HCT116 (cell line): Measurements from ENCODE around the gene SEC31B. TPM values are rescaled to one million over a fixed set of nuclear protein-coding genes. Genes with fewer than 3 reads are reported as not detected.

ENCODE experiments used
- ATAC-seq: fragments of 200-7000 bp; cut with Tn5 transposase; 2 replicates; pipeline ENCODE4 v1.9.1; 2020; ENCODE audit warnings: mild to moderate bottlenecking, moderate library complexity
- BruUV-seq: library from RNA; stranded (reverse); fragments of 400-500 nt; replicated peaks from 2 replicates; lab custom pipeline; 2021; lab: Mats Ljungman, UMichigan
- CTCF ChIA-PET: fragments of 300-600 bp; sonication (Branson Sonifier 250); formaldehyde crosslinking; loops from one replicate; lab custom pipeline; 2021; ENCODE audit warnings: antibody characterized with exemption; lab: Charles Lee
- POLR2A ChIA-PET: fragments of 300-600, 350-600 bp; sonication (Branson Sonifier 250); formaldehyde crosslinking; loops from one replicate; lab custom pipeline; 2021; ENCODE audit warnings: antibody characterized with exemption; lab: Charles Lee
- RAD21 ChIA-PET, 2 experiments: fragments of 300-600 bp; sonication (Branson Sonifier 250); formaldehyde crosslinking; loops; one replicate each; lab custom pipeline; 2023; ENCODE audit warnings: low total read pairs in 2 of 2; ENCODE audit not compliant: uncharacterized antibody in 2 of 2, unreplicated experiment in 2 of 2, low non-redundant PET in 1 of 2; lab: Charles Lee
- DNase-seq: peaks from one replicate; pipeline ENCODE4 v3.0.0-alpha.2; 2010; ENCODE audit warnings: low read depth, low spot score
- H2AFZ ChIP-seq: fragments of 200-600 bp; shearing (Covaris generic), sonication (generic); 2 replicates; pipeline ENCODE4 v1.6.1; 2017; ENCODE audit warnings: low read depth, mixed run types, mixed read lengths, antibody characterized with exemption, low read length; ENCODE audit not compliant: poor library complexity, severe bottlenecking
- H3K27ac ChIP-seq: 2 replicates; pipeline ENCODE4 v1.5.1; 2012; ENCODE audit warnings: low read depth, low read length
- H3K27me3 ChIP-seq: fragments of 200-600 bp; sonication (generic); 2 replicates; pipeline ENCODE4 v1.6.1; 2016; ENCODE audit warnings: mixed run types, low read length, mixed read lengths; ENCODE audit not compliant: insufficient read depth
- H3K36me3 ChIP-seq, 2 experiments: fragments of 200-500 bp in 1 of 2; fragments of 200-600 bp in 1 of 2; sonication (Bioruptor generic) in 1 of 2; sonication (generic) in 1 of 2; 2 replicates each; pipeline versions ENCODE4 v1.5.1 to v1.6.1; 2014 to 2016; ENCODE audit warnings: low read length in 2 of 2, inconsistent platforms in 1 of 2, mixed read lengths in 1 of 2, mixed run types in 1 of 2; ENCODE audit not compliant: insufficient read depth in 2 of 2, control insufficient read depth in 1 of 2
- H3K4me1 ChIP-seq, 2 experiments: fragments of 200-600 bp in 1 of 2; sonication (generic) in 1 of 2; 2 replicates each; pipeline versions ENCODE4 v1.5.1 to v1.6.1; 2012 to 2017; ENCODE audit warnings: low read length in 2 of 2, inconsistent platforms in 1 of 2, mild to moderate bottlenecking in 1 of 2, mixed read lengths in 1 of 2, mixed run types in 1 of 2, moderate library complexity in 1 of 2; ENCODE audit not compliant: insufficient read depth in 2 of 2, control insufficient read depth in 1 of 2
- H3K4me2 ChIP-seq: fragments of 200-600 bp; sonication (generic); 2 replicates; pipeline ENCODE4 v1.6.1; 2017; ENCODE audit warnings: mixed run types, low read length, mixed read lengths
- H3K4me3 ChIP-seq, 2 experiments: fragments of 200-600 bp in 1 of 2; sonication (generic) in 1 of 2; replicated peaks in 1 of 2; 2 replicates each; pipeline ENCODE4 v1.5.1; 2011 to 2016; ENCODE audit warnings: low read length in 2 of 2, control low read depth in 1 of 2, low read depth in 1 of 2, mild to moderate bottlenecking in 1 of 2, mixed read lengths in 1 of 2, mixed run types in 1 of 2
- H3K79me2 ChIP-seq: fragments of 200-600 bp; sonication (generic); 2 replicates; pipeline ENCODE4 v1.6.1; 2017; ENCODE audit warnings: mild to moderate bottlenecking, mixed run types, low read length, moderate library complexity, mixed read lengths; ENCODE audit not compliant: insufficient read depth
- H3K9ac ChIP-seq: fragments of 200-600 bp; sonication (generic); 2 replicates; pipeline ENCODE4 v1.6.1; 2016; ENCODE audit warnings: low read length, mixed read lengths
- H3K9me2 ChIP-seq: fragments of 200-600 bp; sonication (generic), shearing (Covaris generic); 2 replicates; pipeline ENCODE4 v1.6.1; 2017; ENCODE audit warnings: mixed run types, mild to moderate bottlenecking, moderate library complexity; ENCODE audit not compliant: insufficient read depth
- H3K9me3 ChIP-seq, 2 experiments: fragments of 200-500 bp in 1 of 2; fragments of 200-600 bp in 1 of 2; sonication (Bioruptor generic) in 1 of 2; sonication (generic) in 1 of 2; 2 replicates each; pipeline ENCODE4 v1.6.1; 2014 to 2017; ENCODE audit warnings: low read length in 2 of 2, mixed read lengths in 2 of 2, inconsistent platforms in 1 of 2, low read depth in 1 of 2, mild to moderate bottlenecking in 1 of 2, mixed run types in 1 of 2, moderate library complexity in 1 of 2; ENCODE audit not compliant: control insufficient read depth in 1 of 2, insufficient read depth in 1 of 2
- H4K20me1 ChIP-seq: fragments of 200-600 bp; sonication (generic), shearing (Covaris generic); 2 replicates; pipeline ENCODE4 v1.6.1; 2017; ENCODE audit warnings: mixed run types, mild to moderate bottlenecking, moderate library complexity; ENCODE audit not compliant: insufficient read depth
- ATF3 ChIP-seq: IDR thresholded peaks from 2 replicates; pipeline ENCODE4 v1.6.1; 2012
- ELF1 ChIP-seq: IDR thresholded peaks from 2 replicates; pipeline ENCODE4 v1.6.1; 2012; ENCODE audit warnings: low read depth, borderline replicate concordance
- FOSL1 ChIP-seq: IDR thresholded peaks from 2 replicates; pipeline ENCODE4 v1.6.1; 2012; ENCODE audit warnings: low read depth
- JUND ChIP-seq: IDR thresholded peaks from 2 replicates; pipeline ENCODE4 v1.6.1; 2012
- MAX ChIP-seq: IDR thresholded peaks from 2 replicates; pipeline ENCODE4 v1.6.1; 2012
- RAD21 ChIP-seq: IDR thresholded peaks from 2 replicates; pipeline ENCODE4 v1.6.1; 2012; ENCODE audit warnings: low read depth, mild to moderate bottlenecking
- REST ChIP-seq: IDR thresholded peaks from 2 replicates; pipeline ENCODE4 v1.6.1; 2012; ENCODE audit warnings: low read depth
- SIN3A ChIP-seq: IDR thresholded peaks from 2 replicates; pipeline ENCODE4 v1.6.1; 2012; ENCODE audit warnings: low read depth
- SRF ChIP-seq: IDR thresholded peaks from 2 replicates; pipeline ENCODE4 v1.6.1; 2012; ENCODE audit warnings: low read depth
- TCF7L2 ChIP-seq: IDR thresholded peaks from 2 replicates; pipeline ENCODE4 v1.7.0; 2011; ENCODE audit warnings: borderline replicate concordance, inconsistent platforms; ENCODE audit not compliant: insufficient read depth, insufficient read length; ENCODE audit errors: extremely low read depth
- ZBTB33 ChIP-seq: IDR thresholded peaks from 2 replicates; pipeline ENCODE4 v1.6.1; 2011; ENCODE audit warnings: mild to moderate bottlenecking, low read length, moderate library complexity; ENCODE audit not compliant: insufficient replicate concordance; ENCODE audit errors: extremely low read depth
- intact Hi-C: fragments of 100-400 bp; cut with micrococcal nuclease; formaldehyde crosslinking; loops from 2 replicates; pipeline ENCODE4 v1.10.0; 2022
- total RNA-seq: library from RNA; stranded (reverse); gene quantifications from one replicate; pipeline ENCODE4 v1.2.1, GENCODE V29; 2021; ENCODE audit not compliant: unreplicated experiment

SEC31B gene
- total RNA-seq, 1 experiment from 2014 or later, result 30.9 TPM

- no peak overlapping the region for H3K27ac ChIP-seq
- ChIA-PET CTCF (interaction anchor here (1.0 to 10.7 kb wide), 4 partner anchors 32 to 310 kb away, joined by 3 to 182 read pairs (median 16); partner anchors contain the start of gene HIF1AN), POLR2A (interaction anchor here (1.0 to 1.4 kb wide), 2 partner anchors 32 kb away, joined by 4 read pairs; partner anchors contain the start of gene HIF1AN), RAD21 (interaction anchor here in 1 of 2 experiments (0.7 kb wide), 1 partner anchor 304 kb away, joined by 3 read pairs; no protein-coding TSS in a partner anchor)
- H2AFZ ChIP-seq, result no peak overlapping the region
- H3K4me2 ChIP-seq, result no peak overlapping the region
- DNase-seq, result no peak
- peaks cover 0 to 13% of the 10 kb centered on the region in 2 experiments; a peak in 2 of 4 replicates for H3K4me1 ChIP-seq
- TF ChIP-seq FOSL1 (no peak), SRF (no peak), ELF1 (no peak), TCF7L2 (no peak), JUND (no peak), RAD21 (no peak), REST (no peak), MAX (no peak), ZBTB33 (no peak), SIN3A (no peak), ATF3 (no peak)
- no peaks in the 10 kb centered on the region for H4K20me1 ChIP-seq
- no TSS peak for BruUV-seq
- H3K9me3 ChIP-seq, result no peaks in the 10 kb centered on the region
- no peak overlapping the region for H3K4me3 ChIP-seq
- no peaks in the 10 kb centered on the region for H3K36me3 ChIP-seq
- intact Hi-C loops, result loop anchor here (5.0 kb wide), 1 partner anchor 254 kb away; no protein-coding TSS in a partner anchor
- no peak for ATAC-seq
- H3K79me2 ChIP-seq, result no peaks in the 10 kb centered on the region
- H3K9ac ChIP-seq, result no peak overlapping the region
- H3K27me3 ChIP-seq, result no peaks in the 10 kb centered on the region
- H3K9me2 ChIP-seq, result no peaks in the 10 kb centered on the region
These were observed 48.2 kb upstream of the SEC31B start for GRCh38 chr10:100567826-100568225.
